Smooth muscle cell (in vitro differentiated cells): ENCODE results near the gene AP1S2. TPM values are rescaled to one million over a fixed set of nuclear protein-coding genes. Genes with fewer than 3 reads are reported as not detected.

ENCODE experiments used
- DNase-seq: peaks from one replicate; lab custom pipeline; 2025; ENCODE audit not compliant: unreplicated experiment; lab: John Stamatoyannopoulos, UW
- H2AFZ ChIP-seq: fragments of 200-600 bp; sonication (generic); 2 replicates; pipeline ENCODE4 v1.6.0; 2016; ENCODE audit warnings: antibody characterized with exemption, low read depth, mild to moderate bottlenecking
- H3F3A ChIP-seq: fragments of 200-600 bp; sonication (generic); 2 replicates; pipeline ENCODE4 v1.6.0; 2017; ENCODE audit warnings: antibody characterized with exemption, low read depth
- H3K27ac ChIP-seq: fragments of 200-600 bp; sonication (generic); 2 replicates; pipeline ENCODE4 v1.5.1; 2016; ENCODE audit warnings: low read depth, mild to moderate bottlenecking
- H3K27me3 ChIP-seq: fragments of 200-600 bp; sonication (generic); 2 replicates; pipeline ENCODE4 v1.6.1; 2016; ENCODE audit warnings: low read depth, mild to moderate bottlenecking
- H3K36me3 ChIP-seq: fragments of 200-600 bp; sonication (generic); 2 replicates; pipeline ENCODE4 v1.5.1; 2016; ENCODE audit warnings: low read depth
- H3K4me1 ChIP-seq: fragments of 200-600 bp; sonication (generic); 2 replicates; pipeline ENCODE4 v1.5.1; 2016; ENCODE audit warnings: low read depth
- H3K4me2 ChIP-seq: fragments of 200-600 bp; sonication (generic); 2 replicates; pipeline ENCODE4 v1.6.0; 2016; ENCODE audit warnings: mild to moderate bottlenecking
- H3K4me3 ChIP-seq: fragments of 200-600 bp; sonication (generic); 2 replicates; pipeline ENCODE4 v1.5.1; 2016; ENCODE audit warnings: mild to moderate bottlenecking
- H3K79me2 ChIP-seq: fragments of 200-600 bp; sonication (generic); 2 replicates; pipeline ENCODE4 v1.6.0; 2016; ENCODE audit warnings: low read depth, mild to moderate bottlenecking
- H3K9ac ChIP-seq: fragments of 200-600 bp; sonication (generic); 2 replicates; pipeline ENCODE4 v1.6.0; 2016; ENCODE audit warnings: low read depth
- H3K9me3 ChIP-seq: fragments of 200-600 bp; sonication (generic); replicated peaks from 2 replicates; pipeline ENCODE4 v1.5.1; 2016; ENCODE audit warnings: low read depth
- H4K20me1 ChIP-seq: fragments of 200-600 bp; sonication (generic); 2 replicates; pipeline ENCODE4 v1.6.0; 2016; ENCODE audit warnings: low read depth
- WGBS: methylation state at CpG from one replicate; pipeline ENCODE4 v1.1.7; 2016; ENCODE audit warnings: low lambda C conversion rate; 5-methylcytosine and 5-hydroxymethylcytosine counted together
- polyA plus RNA-seq: library from polyadenylated mRNA; unstranded; fragments of >200 nt; fragmentation: Nextera tagmentation; extraction: Ambion mirVana; gene quantifications from 2 replicates; pipeline ENCODE4 v1.2.1, GENCODE V29; 2016
- total RNA-seq: library from RNA; depleted of rRNA; stranded (reverse); fragments of >200 nt; gene quantifications from 2 replicates; pipeline ENCODE4 v1.2.3, GENCODE V29; 2014
- TF ChIP-seq, protein P1 (sequence below): fragments of 200-600 bp; sonication (generic); IDR thresholded peaks from 2 replicates; pipeline ENCODE4 v1.5.1; 2017; ENCODE audit warnings: borderline replicate concordance, mild to moderate bottlenecking, antibody characterized with exemption; ENCODE audit not compliant: insufficient read depth, poor library complexity, severe bottlenecking

Gene AP1S2
- total and polyA plus RNA-seq, 2 experiments from 2014 or later, result 120 to 162 TPM

DNA sequence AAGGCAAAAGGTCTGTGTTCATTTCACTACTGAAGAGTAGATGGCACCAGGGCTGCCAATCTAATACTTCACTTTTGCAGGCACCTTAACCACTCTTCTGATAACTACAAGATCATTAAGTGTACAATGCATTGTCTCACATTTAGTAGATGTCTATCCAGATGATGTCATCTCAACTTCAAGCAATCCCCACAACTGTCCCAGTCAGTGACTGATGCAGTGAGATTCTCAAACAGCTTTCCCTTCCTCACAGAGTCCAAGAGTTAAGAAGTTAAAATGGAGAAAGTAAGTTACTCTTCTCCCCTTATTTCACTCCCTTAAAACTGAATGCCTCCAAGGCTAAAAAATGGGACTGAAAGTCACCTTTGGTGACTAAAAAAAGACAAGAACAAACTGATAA lies 10.7 kb downstream of the AP1S2 start:
- no peak for DNase-seq
- Histone ChIP-seq H3K27ac (no peak overlapping the region), H3K27me3 (no peaks in the 10 kb centered on the region), H2AFZ (no peak overlapping the region), H3F3A (no peaks in the 10 kb centered on the region), H3K4me1 (peaks cover 16% of the 10 kb centered on the region), H3K9me3 (no peaks in the 10 kb centered on the region), H4K20me1 (peaks cover 27% of the 10 kb centered on the region), H3K79me2 (peaks cover 94% of the 10 kb centered on the region), H3K36me3 (peaks cover 32% of the 10 kb centered on the region), H3K9ac (no peak overlapping the region), H3K4me2 (no peak overlapping the region), H3K4me3 (no peak overlapping the region)
- TF ChIP-seq, protein P1, sequence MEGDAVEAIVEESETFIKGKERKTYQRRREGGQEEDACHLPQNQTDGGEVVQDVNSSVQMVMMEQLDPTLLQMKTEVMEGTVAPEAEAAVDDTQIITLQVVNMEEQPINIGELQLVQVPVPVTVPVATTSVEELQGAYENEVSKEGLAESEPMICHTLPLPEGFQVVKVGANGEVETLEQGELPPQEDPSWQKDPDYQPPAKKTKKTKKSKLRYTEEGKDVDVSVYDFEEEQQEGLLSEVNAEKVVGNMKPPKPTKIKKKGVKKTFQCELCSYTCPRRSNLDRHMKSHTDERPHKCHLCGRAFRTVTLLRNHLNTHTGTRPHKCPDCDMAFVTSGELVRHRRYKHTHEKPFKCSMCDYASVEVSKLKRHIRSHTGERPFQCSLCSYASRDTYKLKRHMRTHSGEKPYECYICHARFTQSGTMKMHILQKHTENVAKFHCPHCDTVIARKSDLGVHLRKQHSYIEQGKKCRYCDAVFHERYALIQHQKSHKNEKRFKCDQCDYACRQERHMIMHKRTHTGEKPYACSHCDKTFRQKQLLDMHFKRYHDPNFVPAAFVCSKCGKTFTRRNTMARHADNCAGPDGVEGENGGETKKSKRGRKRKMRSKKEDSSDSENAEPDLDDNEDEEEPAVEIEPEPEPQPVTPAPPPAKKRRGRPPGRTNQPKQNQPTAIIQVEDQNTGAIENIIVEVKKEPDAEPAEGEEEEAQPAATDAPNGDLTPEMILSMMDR, result no peak

GRCh38 chrX:15841853-15842516 lies 12.6 kb downstream of the AP1S2 start:
- 82% methylated on average over 2 of the region's 2 CpGs for WGBS
- H3K79me2 ChIP-seq, result peaks cover 93% of the 10 kb centered on the region
- H3K9me3 ChIP-seq, result no peaks in the 10 kb centered on the region
- peaks cover 13% of the 10 kb centered on the region for H4K20me1 ChIP-seq
- TF ChIP-seq, protein P1, result no peak
- no peak overlapping the region for H3K4me2 ChIP-seq
- H3K4me1 ChIP-seq, result no peaks in the 10 kb centered on the region
- peaks cover 32% of the 10 kb centered on the region for H3K36me3 ChIP-seq
- DNase-seq, result no peak
- H3K27me3 ChIP-seq, result no peaks in the 10 kb centered on the region
- H3F3A ChIP-seq, result no peaks in the 10 kb centered on the region
- no peak overlapping the region for H3K9ac ChIP-seq
- H3K27ac ChIP-seq, result no peak overlapping the region
- no peak overlapping the region for H3K4me3 ChIP-seq
- no peak overlapping the region for H2AFZ ChIP-seq

DNA sequence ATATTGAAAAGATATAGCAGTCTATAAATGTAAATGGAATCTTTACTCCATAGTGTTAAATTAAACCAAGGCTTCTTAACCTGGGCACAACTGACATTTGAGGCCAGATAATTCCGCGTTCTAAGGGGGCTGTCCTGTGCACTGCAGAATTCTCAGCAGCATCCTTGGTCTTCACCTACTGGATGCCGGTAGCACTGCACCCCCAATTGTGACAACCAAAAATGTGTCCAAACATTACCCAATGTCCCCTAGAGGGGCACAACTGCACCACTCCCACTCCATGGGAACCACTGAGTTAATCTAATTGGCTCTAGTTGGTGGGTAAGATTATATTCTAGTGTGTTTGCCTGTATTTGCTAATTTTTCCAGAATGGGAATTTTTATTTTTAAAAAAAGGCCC lies 16.6 kb downstream of the AP1S2 start:
- Histone ChIP-seq H3K9ac (no peak overlapping the region), H3K4me3 (no peak overlapping the region), H3K27ac (no peak overlapping the region), H3K4me2 (no peak overlapping the region), H4K20me1 (peaks cover 34% of the 10 kb centered on the region), H2AFZ (no peak overlapping the region), H3K27me3 (no peaks in the 10 kb centered on the region), H3K9me3 (no peaks in the 10 kb centered on the region), H3K4me1 (peaks cover 10% of the 10 kb centered on the region), H3K36me3 (peaks cover 6% of the 10 kb centered on the region), H3K79me2 (peaks cover 78% of the 10 kb centered on the region), H3F3A (no peaks in the 10 kb centered on the region)
- WGBS, result 97% methylated on average over 3 of the region's 3 CpGs
- TF ChIP-seq, protein P1, result no peak
- DNase-seq, result no peak

DNA sequence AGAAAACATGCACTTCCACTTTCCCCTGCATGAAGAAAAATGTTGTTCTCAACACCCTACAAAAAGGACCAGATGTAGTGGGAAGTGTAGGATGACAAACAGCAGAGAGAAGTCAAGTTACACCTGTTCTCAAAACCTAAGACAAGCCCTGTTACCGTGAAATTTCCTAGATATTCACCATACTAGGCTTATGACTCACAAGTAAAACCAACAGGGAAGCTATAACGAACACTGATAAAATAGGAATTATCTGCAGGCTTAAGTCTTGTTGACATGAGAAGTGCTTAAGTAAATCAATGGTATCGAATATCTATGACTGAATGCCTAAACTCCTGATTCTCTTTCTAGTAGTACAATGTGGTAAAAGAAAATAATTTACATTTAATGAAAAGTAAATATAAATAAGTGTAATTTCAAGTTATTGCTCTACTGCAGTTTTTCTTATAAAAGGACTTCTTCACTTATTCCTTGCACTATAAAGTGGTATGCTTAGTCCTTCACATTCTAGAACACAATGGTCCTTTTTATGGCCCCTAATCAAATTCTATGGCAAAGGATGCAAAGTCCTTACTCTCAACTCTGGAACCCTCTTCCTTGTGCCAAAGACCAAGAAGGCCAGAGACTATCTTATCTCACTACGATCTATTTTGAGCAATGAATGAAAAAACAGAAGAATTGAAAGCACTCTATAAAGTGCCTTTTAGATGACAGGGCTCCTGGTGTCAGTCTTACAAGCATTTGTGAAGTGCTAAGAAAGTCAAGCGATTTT lies 19.6 kb downstream of the AP1S2 start:
- H3K4me3 ChIP-seq, result no peak overlapping the region
- H3K4me1 ChIP-seq, result peaks cover 16% of the 10 kb centered on the region
- peaks cover 34% of the 10 kb centered on the region for H4K20me1 ChIP-seq
- no peak for DNase-seq
- no peaks in the 10 kb centered on the region for H3K9me3 ChIP-seq
- H3K9ac ChIP-seq, result no peak overlapping the region
- 38% methylated on average over 5 of the region's 5 CpGs for WGBS
- no peaks in the 10 kb centered on the region for H3K27me3 ChIP-seq
- TF ChIP-seq, protein P1, result no peak
- no peak overlapping the region for H2AFZ ChIP-seq
- H3K4me2 ChIP-seq, result no peak overlapping the region
- H3K36me3 ChIP-seq, result no peaks in the 10 kb centered on the region
- no peak overlapping the region for H3K27ac ChIP-seq
- peaks cover 52% of the 10 kb centered on the region for H3K79me2 ChIP-seq
- no peaks in the 10 kb centered on the region for H3F3A ChIP-seq
